ENCODE measurements around the gene TDP1.

- TF ChIP-seq CTCF (IDR thresholded peaks at IDR 0.05): no peak
- TF ChIP-seq, protein P1, sequence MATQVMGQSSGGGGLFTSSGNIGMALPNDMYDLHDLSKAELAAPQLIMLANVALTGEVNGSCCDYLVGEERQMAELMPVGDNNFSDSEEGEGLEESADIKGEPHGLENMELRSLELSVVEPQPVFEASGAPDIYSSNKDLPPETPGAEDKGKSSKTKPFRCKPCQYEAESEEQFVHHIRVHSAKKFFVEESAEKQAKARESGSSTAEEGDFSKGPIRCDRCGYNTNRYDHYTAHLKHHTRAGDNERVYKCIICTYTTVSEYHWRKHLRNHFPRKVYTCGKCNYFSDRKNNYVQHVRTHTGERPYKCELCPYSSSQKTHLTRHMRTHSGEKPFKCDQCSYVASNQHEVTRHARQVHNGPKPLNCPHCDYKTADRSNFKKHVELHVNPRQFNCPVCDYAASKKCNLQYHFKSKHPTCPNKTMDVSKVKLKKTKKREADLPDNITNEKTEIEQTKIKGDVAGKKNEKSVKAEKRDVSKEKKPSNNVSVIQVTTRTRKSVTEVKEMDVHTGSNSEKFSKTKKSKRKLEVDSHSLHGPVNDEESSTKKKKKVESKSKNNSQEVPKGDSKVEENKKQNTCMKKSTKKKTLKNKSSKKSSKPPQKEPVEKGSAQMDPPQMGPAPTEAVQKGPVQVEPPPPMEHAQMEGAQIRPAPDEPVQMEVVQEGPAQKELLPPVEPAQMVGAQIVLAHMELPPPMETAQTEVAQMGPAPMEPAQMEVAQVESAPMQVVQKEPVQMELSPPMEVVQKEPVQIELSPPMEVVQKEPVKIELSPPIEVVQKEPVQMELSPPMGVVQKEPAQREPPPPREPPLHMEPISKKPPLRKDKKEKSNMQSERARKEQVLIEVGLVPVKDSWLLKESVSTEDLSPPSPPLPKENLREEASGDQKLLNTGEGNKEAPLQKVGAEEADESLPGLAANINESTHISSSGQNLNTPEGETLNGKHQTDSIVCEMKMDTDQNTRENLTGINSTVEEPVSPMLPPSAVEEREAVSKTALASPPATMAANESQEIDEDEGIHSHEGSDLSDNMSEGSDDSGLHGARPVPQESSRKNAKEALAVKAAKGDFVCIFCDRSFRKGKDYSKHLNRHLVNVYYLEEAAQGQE (IDR thresholded peaks at IDR 0.05; ENCODE audit: insufficient read depth in 1 of 2, low read depth in 2 of 2, low read length in 1 of 2): no peak
- no peak for TF ChIP-seq POLR2AphosphoS5 (IDR thresholded peaks at IDR 0.05; ENCODE audit: low read depth, low read length)
Observed at GRCh38 chr14:89926694-89927093, 29.0 kb upstream of the TDP1 start.
